Panc1 (cell line): ENCODE results near the gene BACH2. TPM values are rescaled to one million over a fixed set of nuclear protein-coding genes. Genes with fewer than 3 reads are reported as not detected.

ENCODE experiments used
- ATAC-seq: fragments of 200-7000 bp; cut with Tn5 transposase; 2 replicates; pipeline ENCODE4 v1.9.1; 2020; ENCODE audit warnings: mild to moderate bottlenecking, moderate library complexity
- BruUV-seq: library from RNA; stranded (reverse); fragments of 400-500 nt; replicated peaks from 2 replicates; lab custom pipeline; 2021; lab: Mats Ljungman, UMichigan
- CTCF ChIA-PET: fragments of 300-600 bp; sonication (Branson Sonifier 250); formaldehyde crosslinking; loops from one replicate; lab custom pipeline; 2022; ENCODE audit warnings: antibody characterized with exemption; lab: Charles Lee
- POLR2A ChIA-PET: fragments of 300-600 bp; sonication (Branson Sonifier 250); formaldehyde crosslinking; loops from one replicate; lab custom pipeline; 2022; ENCODE audit warnings: antibody characterized with exemption; lab: Charles Lee
- DNase-seq: peaks from one replicate; pipeline ENCODE4 v3.0.0-alpha.2; 2010; ENCODE audit warnings: low read depth, low spot score
- H3K27ac ChIP-seq: 2 replicates; pipeline ENCODE4 v1.5.1; 2011; ENCODE audit warnings: mild to moderate bottlenecking, low read length, inconsistent platforms
- H3K27me3 ChIP-seq: fragments of 200-500 bp; sonication (Bioruptor generic); 2 replicates; pipeline ENCODE4 v1.6.0; 2014; ENCODE audit warnings: low read length, inconsistent platforms; ENCODE audit not compliant: control insufficient read depth, insufficient read depth
- H3K36me3 ChIP-seq: fragments of 200-500 bp; sonication (Bioruptor generic); 2 replicates; pipeline ENCODE4 v1.5.1; 2014; ENCODE audit warnings: inconsistent platforms, mild to moderate bottlenecking, low read length, moderate library complexity; ENCODE audit not compliant: control insufficient read depth, insufficient read depth
- H3K4me1 ChIP-seq: 2 replicates; pipeline ENCODE4 v1.5.1; 2011; ENCODE audit warnings: inconsistent platforms, mild to moderate bottlenecking, low read length, moderate library complexity; ENCODE audit not compliant: control insufficient read depth, insufficient read depth
- H3K4me3 ChIP-seq, 2 experiments: 2 replicates each; pipeline ENCODE4 v1.5.1; 2011 to 2012; ENCODE audit warnings: low read depth in 2 of 2, low read length in 2 of 2, mild to moderate bottlenecking in 2 of 2, inconsistent platforms in 1 of 2, moderate library complexity in 1 of 2
- H3K9me3 ChIP-seq: fragments of 200-500 bp; sonication (Bioruptor generic); 2 replicates; pipeline ENCODE4 v1.5.1; 2014; ENCODE audit warnings: low read depth, mild to moderate bottlenecking, inconsistent platforms, low read length, moderate library complexity; ENCODE audit not compliant: control insufficient read depth, insufficient read depth
- POLR2AphosphoS5 ChIP-seq: IDR thresholded peaks from 2 replicates; pipeline ENCODE4 v1.6.1; 2012; ENCODE audit warnings: mild to moderate bottlenecking, low read depth, low read length, moderate library complexity
- SIN3A ChIP-seq: IDR thresholded peaks from 2 replicates; pipeline ENCODE4 v1.6.1; 2012; ENCODE audit warnings: low read depth, mild to moderate bottlenecking, low read length, moderate library complexity, borderline replicate concordance; ENCODE audit not compliant: insufficient read depth
- TCF7L2 ChIP-seq: IDR thresholded peaks from 2 replicates; pipeline ENCODE4 v1.6.1; 2011; ENCODE audit warnings: mild to moderate bottlenecking, low read depth, low read length, inconsistent platforms
- in situ Hi-C: cut with HindIII; loops from 2 replicates; pipeline ENCODE4 v1.10.0; 2016; ENCODE audit warnings: low sequenced_read_pairs, low pct_unique_long_range_greater_than_20kb
- intact Hi-C: fragments of 100-400 bp; cut with micrococcal nuclease; formaldehyde crosslinking; loops from one replicate; pipeline ENCODE4 v1.10.0; 2022; ENCODE audit not compliant: unreplicated experiment
- total RNA-seq: library from RNA; stranded (reverse); gene quantifications from one replicate; pipeline ENCODE4 v1.2.1, GENCODE V29; 2021; ENCODE audit not compliant: unreplicated experiment
- TF ChIP-seq, protein P1 (sequence below): fragments of 450-650 bp; IDR thresholded peaks from 2 replicates; pipeline ENCODE4 v1.5.1; 2017; ENCODE audit warnings: mild to moderate bottlenecking
- TF ChIP-seq, protein P2 (sequence below), 2 experiments: IDR thresholded peaks; 2 replicates each; pipeline ENCODE4 v1.6.1; 2011 to 2012; ENCODE audit warnings: low read depth in 2 of 2, control low read depth in 1 of 2, low read length in 1 of 2, mild to moderate bottlenecking in 1 of 2, moderate library complexity in 1 of 2; ENCODE audit not compliant: insufficient read depth in 1 of 2

The BACH2 gene
- total RNA-seq, 1 experiment from 2014 or later, result 1.6 TPM

- Histone ChIP-seq H3K4me1 (no peaks in the 10 kb centered on the region), H3K27ac (no peak overlapping the region), H3K4me3 (no peak overlapping the region), H3K9me3 (no peaks in the 10 kb centered on the region), H3K27me3 (no peaks in the 10 kb centered on the region), H3K36me3 (no peaks in the 10 kb centered on the region)
- no peak for TF ChIP-seq POLR2AphosphoS5
- TF ChIP-seq SIN3A, result no peak
- TF ChIP-seq, protein P1, sequence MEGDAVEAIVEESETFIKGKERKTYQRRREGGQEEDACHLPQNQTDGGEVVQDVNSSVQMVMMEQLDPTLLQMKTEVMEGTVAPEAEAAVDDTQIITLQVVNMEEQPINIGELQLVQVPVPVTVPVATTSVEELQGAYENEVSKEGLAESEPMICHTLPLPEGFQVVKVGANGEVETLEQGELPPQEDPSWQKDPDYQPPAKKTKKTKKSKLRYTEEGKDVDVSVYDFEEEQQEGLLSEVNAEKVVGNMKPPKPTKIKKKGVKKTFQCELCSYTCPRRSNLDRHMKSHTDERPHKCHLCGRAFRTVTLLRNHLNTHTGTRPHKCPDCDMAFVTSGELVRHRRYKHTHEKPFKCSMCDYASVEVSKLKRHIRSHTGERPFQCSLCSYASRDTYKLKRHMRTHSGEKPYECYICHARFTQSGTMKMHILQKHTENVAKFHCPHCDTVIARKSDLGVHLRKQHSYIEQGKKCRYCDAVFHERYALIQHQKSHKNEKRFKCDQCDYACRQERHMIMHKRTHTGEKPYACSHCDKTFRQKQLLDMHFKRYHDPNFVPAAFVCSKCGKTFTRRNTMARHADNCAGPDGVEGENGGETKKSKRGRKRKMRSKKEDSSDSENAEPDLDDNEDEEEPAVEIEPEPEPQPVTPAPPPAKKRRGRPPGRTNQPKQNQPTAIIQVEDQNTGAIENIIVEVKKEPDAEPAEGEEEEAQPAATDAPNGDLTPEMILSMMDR, result no peak
- TF ChIP-seq, protein P2, sequence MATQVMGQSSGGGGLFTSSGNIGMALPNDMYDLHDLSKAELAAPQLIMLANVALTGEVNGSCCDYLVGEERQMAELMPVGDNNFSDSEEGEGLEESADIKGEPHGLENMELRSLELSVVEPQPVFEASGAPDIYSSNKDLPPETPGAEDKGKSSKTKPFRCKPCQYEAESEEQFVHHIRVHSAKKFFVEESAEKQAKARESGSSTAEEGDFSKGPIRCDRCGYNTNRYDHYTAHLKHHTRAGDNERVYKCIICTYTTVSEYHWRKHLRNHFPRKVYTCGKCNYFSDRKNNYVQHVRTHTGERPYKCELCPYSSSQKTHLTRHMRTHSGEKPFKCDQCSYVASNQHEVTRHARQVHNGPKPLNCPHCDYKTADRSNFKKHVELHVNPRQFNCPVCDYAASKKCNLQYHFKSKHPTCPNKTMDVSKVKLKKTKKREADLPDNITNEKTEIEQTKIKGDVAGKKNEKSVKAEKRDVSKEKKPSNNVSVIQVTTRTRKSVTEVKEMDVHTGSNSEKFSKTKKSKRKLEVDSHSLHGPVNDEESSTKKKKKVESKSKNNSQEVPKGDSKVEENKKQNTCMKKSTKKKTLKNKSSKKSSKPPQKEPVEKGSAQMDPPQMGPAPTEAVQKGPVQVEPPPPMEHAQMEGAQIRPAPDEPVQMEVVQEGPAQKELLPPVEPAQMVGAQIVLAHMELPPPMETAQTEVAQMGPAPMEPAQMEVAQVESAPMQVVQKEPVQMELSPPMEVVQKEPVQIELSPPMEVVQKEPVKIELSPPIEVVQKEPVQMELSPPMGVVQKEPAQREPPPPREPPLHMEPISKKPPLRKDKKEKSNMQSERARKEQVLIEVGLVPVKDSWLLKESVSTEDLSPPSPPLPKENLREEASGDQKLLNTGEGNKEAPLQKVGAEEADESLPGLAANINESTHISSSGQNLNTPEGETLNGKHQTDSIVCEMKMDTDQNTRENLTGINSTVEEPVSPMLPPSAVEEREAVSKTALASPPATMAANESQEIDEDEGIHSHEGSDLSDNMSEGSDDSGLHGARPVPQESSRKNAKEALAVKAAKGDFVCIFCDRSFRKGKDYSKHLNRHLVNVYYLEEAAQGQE (IDR thresholded peaks at IDR 0.05; ENCODE audit: insufficient read depth in 1 of 2, low read depth in 2 of 2, low read length in 1 of 2), result no peak
- no peak for TF ChIP-seq TCF7L2
- no peak for ATAC-seq
- no peak for DNase-seq
- intact Hi-C loops, result no loop called here
- ChIA-PET CTCF (no interaction called here), POLR2A (no interaction called here)
- no TSS peak for BruUV-seq
- in situ Hi-C loops, result no loop called here
Measured at GRCh38 chr6:90003069-90003795, 293.4 kb downstream of the BACH2 start.

DNA sequence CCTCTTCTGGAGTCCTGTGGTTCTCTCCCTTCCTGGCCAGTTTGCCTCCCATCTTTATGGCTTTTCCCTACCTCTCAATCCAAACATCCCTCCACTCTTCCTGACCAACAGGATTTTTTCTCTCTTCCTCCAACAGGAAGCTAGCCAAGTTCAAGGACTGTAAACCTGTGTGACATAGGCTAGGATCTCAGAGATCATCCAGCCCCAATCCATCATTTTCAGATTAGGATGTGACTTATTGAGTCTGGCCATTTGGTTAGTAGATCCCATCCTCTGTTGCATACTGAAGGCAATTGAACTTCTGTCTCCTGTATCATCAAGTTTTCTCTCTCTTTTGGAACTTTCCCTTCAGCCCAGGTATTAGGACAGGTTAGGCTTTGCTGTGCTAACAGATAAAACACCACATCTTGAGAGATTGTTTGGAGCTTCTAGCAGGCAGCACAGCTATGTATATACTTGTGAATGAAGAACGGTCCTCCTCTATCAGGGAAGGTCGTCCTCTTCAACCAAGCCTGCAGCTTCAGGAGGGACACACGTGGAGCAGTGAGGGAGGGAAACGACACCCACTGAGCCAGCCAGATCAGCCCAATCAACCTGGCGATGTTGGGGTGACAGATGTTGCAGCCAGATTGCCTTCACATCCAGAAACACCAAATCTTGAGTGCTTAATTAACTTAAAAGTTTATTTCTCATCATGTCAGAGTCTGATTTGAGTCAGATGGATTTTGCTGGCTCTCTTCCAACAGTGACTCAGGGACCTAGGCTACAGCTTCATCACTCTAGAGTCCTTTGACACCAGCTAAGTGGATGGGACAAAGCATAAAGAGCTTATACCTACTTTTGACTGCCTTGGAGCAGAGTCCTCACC, 295.5 kb downstream of the BACH2 start:
- ATAC-seq (no peak), DNase-seq (no peak)
- H3K4me1 ChIP-seq, result no peaks in the 10 kb centered on the region
- TF ChIP-seq TCF7L2 (no peak), POLR2AphosphoS5 (no peak)
- TF ChIP-seq, protein P2 (IDR thresholded peaks at IDR 0.05; ENCODE audit: insufficient read depth in 1 of 2, low read depth in 2 of 2, low read length in 1 of 2), result no peak
- no peaks in the 10 kb centered on the region for H3K36me3 ChIP-seq
- intact Hi-C loops (no loop called here), in situ Hi-C loops (no loop called here)
- POLR2A ChIA-PET, result no interaction called here
- no peaks in the 10 kb centered on the region for H3K9me3 ChIP-seq
- H3K27me3 ChIP-seq, result no peaks in the 10 kb centered on the region
- H3K4me3 ChIP-seq, result no peak overlapping the region
- no TSS peak for BruUV-seq
- CTCF ChIA-PET, result no interaction called here
- H3K27ac ChIP-seq, result no peak overlapping the region
